ENCODE results near the gene LSM5.

Gene LSM5

GRCh38 chr7:32459788-32460187 lies 30.4 kb downstream of the LSM5 start:
- DNase-seq: no peak

GRCh38 chr7:32458025-32458424 lies 32.2 kb downstream of the LSM5 start:
- no peak for DNase-seq

GRCh38 chr7:32453341-32454011 lies 36.7 kb downstream of the LSM5 start:
- peak; percentile 66 for DNase-seq

- no peak for DNase-seq
Measured at GRCh38 chr7:32447218-32447617, 43.0 kb downstream of the LSM5 start.

GRCh38 chr7:32436146-32436928 lies 53.8 kb downstream of the LSM5 start:
- no peak for DNase-seq
